GM12878 (cell line): Measurements from ENCODE around the gene LPA. TPM values are rescaled to one million over a fixed set of nuclear protein-coding genes. Genes with fewer than 3 reads are reported as not detected.

Experiments
- ATAC-seq: fragments of 200-7000 bp; cut with Tn5 transposase; 3 replicates; pipeline ENCODE4 v1.9.1; 2020; ENCODE audit warnings: mild to moderate bottlenecking, moderate library complexity
- BruUV-seq: library from RNA; stranded (reverse); fragments of 400-500 nt; replicated peaks from 2 replicates; lab custom pipeline; 2021; lab: Mats Ljungman, UMichigan
- CTCF ChIA-PET: fragments of 300-600 bp; sonication (Branson Sonifier 250); formaldehyde crosslinking; extraction: SDS; loops from one replicate; lab custom pipeline; 2021; ENCODE audit warnings: inconsistent platforms; lab: Yijun Ruan, JAX
- POLR2A ChIA-PET: fragments of 350-600 bp; formaldehyde crosslinking; extraction: SDS; loops from one replicate; lab custom pipeline; 2021; ENCODE audit warnings: inconsistent platforms; lab: Charles Lee
- RAD21 ChIA-PET: fragments of 300-600 bp; sonication (Branson Sonifier 250); formaldehyde crosslinking; loops from one replicate; lab custom pipeline; 2023; ENCODE audit warnings: antibody characterized with exemption; ENCODE audit not compliant: unreplicated experiment; lab: Charles Lee
- SMC1A ChIA-PET: fragments of 300-600 bp; sonication (Branson Sonifier 250); formaldehyde crosslinking; loops from one replicate; lab custom pipeline; 2023; ENCODE audit not compliant: unreplicated experiment, uncharacterized antibody; lab: Charles Lee
- DNase-seq: peaks from one replicate; pipeline ENCODE4 v3.0.0-alpha.2; 2011; ENCODE audit warnings: low read depth, low spot score
- FAIRE-seq: peaks from 3 replicates; lab custom pipeline; 2011; peaks lifted over from hg19 to GRCh38; lab: Jason Lieb, UNC
- H2AFZ ChIP-seq: 2 replicates; pipeline ENCODE4 v1.6.0; 2011; ENCODE audit warnings: low read depth, low read length, control low read depth; ENCODE audit not compliant: control insufficient read depth
- H3K27ac ChIP-seq: 2 replicates; pipeline ENCODE4 v1.5.1; 2011; ENCODE audit warnings: control low read depth; ENCODE audit not compliant: control insufficient read depth, insufficient read depth
- H3K27me3 ChIP-seq, 2 experiments: replicated peaks in 1 of 2; 2 replicates each; pipeline versions ENCODE4 v1.6.0 to v1.6.1; 2011; ENCODE audit warnings: low read length in 1 of 2; ENCODE audit not compliant: control insufficient read depth in 2 of 2, insufficient read depth in 2 of 2
- H3K36me3 ChIP-seq, 2 experiments: 2 replicates each; pipeline ENCODE4 v1.5.1; 2011; ENCODE audit warnings: low read length in 1 of 2; ENCODE audit not compliant: control insufficient read depth in 2 of 2, insufficient read depth in 2 of 2
- H3K4me1 ChIP-seq: 2 replicates; pipeline ENCODE4 v1.6.1; 2011; ENCODE audit warnings: mild to moderate bottlenecking, low read length, moderate library complexity, mixed read lengths; ENCODE audit not compliant: control insufficient read depth, insufficient read depth
- H3K4me2 ChIP-seq: 2 replicates; pipeline ENCODE4 v1.6.0; 2011; ENCODE audit warnings: control low read depth; ENCODE audit not compliant: control insufficient read depth, insufficient read depth
- H3K4me3 ChIP-seq: fragments of 200-600 bp; sonication (generic); 2 replicates; pipeline ENCODE4 v1.5.1; 2016
- H3K79me2 ChIP-seq: 2 replicates; pipeline ENCODE4 v1.6.0; 2011; ENCODE audit warnings: low read length; ENCODE audit not compliant: control insufficient read depth, insufficient read depth
- H3K9ac ChIP-seq: 2 replicates; pipeline ENCODE4 v1.8.0; 2011; ENCODE audit warnings: low read length, control low read depth, mixed read lengths; ENCODE audit not compliant: control insufficient read depth, insufficient read depth
- H3K9me3 ChIP-seq: replicated peaks from 3 replicates; pipeline ENCODE4 v1.5.1; 2011; ENCODE audit warnings: mild to moderate bottlenecking, low read length; ENCODE audit not compliant: control insufficient read depth, insufficient read depth
- H4K20me1 ChIP-seq: 2 replicates; pipeline ENCODE4 v1.6.0; 2011; ENCODE audit not compliant: control insufficient read depth, insufficient read depth
- BCL11A ChIP-seq: IDR thresholded peaks from 2 replicates; pipeline ENCODE4 v1.6.1; 2011; ENCODE audit warnings: low read depth, low read length
- FOS ChIP-seq: IDR thresholded peaks from 3 replicates; pipeline ENCODE4 v1.6.1; 2011; ENCODE audit warnings: borderline replicate concordance; ENCODE audit not compliant: insufficient read length; ENCODE audit errors: extremely low read depth
- GABPA ChIP-seq: IDR thresholded peaks from 2 replicates; pipeline ENCODE4 v1.6.1; 2014; ENCODE audit warnings: antibody characterized with exemption, low read depth, mild to moderate bottlenecking, inconsistent platforms
- MEF2B ChIP-seq: fragments of 450-650 bp; IDR thresholded peaks from 2 replicates; pipeline ENCODE4 v1.6.1; 2018; ENCODE audit warnings: mild to moderate bottlenecking, moderate library complexity; ENCODE audit not compliant: partially characterized antibody, poor library complexity, severe bottlenecking
- MXI1 ChIP-seq: fragments of 150-350 bp; IDR thresholded peaks from 2 replicates; pipeline ENCODE4 v1.6.1; 2011; ENCODE audit warnings: low read depth, mild to moderate bottlenecking, inconsistent platforms, low read length, improper control_type of control experiment
- PAX8 ChIP-seq: fragments of 450-650 bp; IDR thresholded peaks from 2 replicates; pipeline ENCODE4 v1.6.1; 2017; ENCODE audit warnings: mild to moderate bottlenecking, moderate library complexity
- POLR2AphosphoS2 ChIP-seq: IDR thresholded peaks from 2 replicates; pipeline ENCODE4 v1.6.1; 2011; ENCODE audit warnings: low read depth, mild to moderate bottlenecking, low read length, improper control_type of control experiment, moderate library complexity
- SREBF1 ChIP-seq: IDR thresholded peaks from 2 replicates; pipeline ENCODE4 v1.6.1; 2012; ENCODE audit warnings: mild to moderate bottlenecking, low read length
- TARDBP ChIP-seq: IDR thresholded peaks from 2 replicates; pipeline ENCODE4 v1.6.1; 2016; ENCODE audit warnings: borderline replicate concordance
- TBL1XR1 ChIP-seq: IDR thresholded peaks from 2 replicates; pipeline ENCODE4 v1.6.1; 2012; ENCODE audit warnings: low read depth, low read length, improper control_type of control experiment
- WRNIP1 ChIP-seq: IDR thresholded peaks from 2 replicates; pipeline ENCODE4 v1.6.1; 2011; ENCODE audit warnings: low read depth, low read length, improper control_type of control experiment, borderline replicate concordance
- YY1 ChIP-seq: IDR thresholded peaks from 2 replicates; pipeline ENCODE4 v1.6.1; 2011; ENCODE audit warnings: low read depth, mild to moderate bottlenecking, low read length
- WGBS: methylation state at CpG from one replicate; pipeline ENCODE4 v1.1.6; 2016; ENCODE audit warnings: low lambda C conversion rate; ENCODE audit not compliant: insufficient replicate concordance, insufficient coverage; ENCODE audit errors: missing lambda C conversion rate; 5-methylcytosine and 5-hydroxymethylcytosine counted together
- in situ Hi-C: fragments of 300-500 bp; cut with MboI; formaldehyde crosslinking; loops from 9 replicates; pipeline ENCODE4 v1.14.3; 2018; ENCODE audit warnings: mixed read lengths
- intact Hi-C: fragments of 100-400 bp; cut with micrococcal nuclease; formaldehyde crosslinking; loops from one replicate; pipeline ENCODE4 v1.14.2; 2022; ENCODE audit not compliant: unreplicated experiment
- polyA plus RNA-seq, 11 experiments: library from polyadenylated mRNA; depleted of rRNA in 4 of 11; unstranded in 6 of 11; stranded (reverse) in 5 of 11; fragments of >200 nt; fragmentation: Nextera tagmentation in 4 of 11; fragmentation: Illumina TruSeq in 1 of 11; extraction: Ambion mirVana in 4 of 11; extraction: Trizol in 1 of 11; gene quantifications; 1 replicate in 1 of 11; 2 replicates in 10 of 11; pipeline versions ENCODE4 v1.2.1 to v1.2.3, GENCODE V29; 2011 to 2016; ENCODE audit warnings: inconsistent platforms in 2 of 11, missing spikeins in 2 of 11, low read depth in 1 of 11
- total RNA-seq, 4 experiments: library from RNA; depleted of rRNA in 3 of 4; stranded (reverse); fragments of >200 nt in 3 of 4; fragmentation: Illumina TruSeq in 1 of 4; extraction: Trizol in 1 of 4; gene quantifications; 2 replicates each; pipeline versions ENCODE4 v1.2.1 to v1.2.3, GENCODE V29; 2013 to 2021
- TF ChIP-seq, protein P1 (sequence below): IDR thresholded peaks from 2 replicates; pipeline ENCODE4 v1.6.1; 2011; ENCODE audit warnings: low read depth, mild to moderate bottlenecking, low read length, moderate library complexity, borderline replicate concordance; ENCODE audit errors: extremely low read depth
- TF ChIP-seq, protein P2 (sequence below): IDR thresholded peaks from 2 replicates; pipeline ENCODE4 v1.6.1; 2012; ENCODE audit warnings: low read depth, low read length, improper control_type of control experiment

The LPA gene
- total and polyA plus RNA-seq, 10 of the 15 experiments (the other 5 are each of a cell fraction or from before 2014, with no cell fraction given), result 0.03 to 2.8 (median 0.57) TPM

DNA sequence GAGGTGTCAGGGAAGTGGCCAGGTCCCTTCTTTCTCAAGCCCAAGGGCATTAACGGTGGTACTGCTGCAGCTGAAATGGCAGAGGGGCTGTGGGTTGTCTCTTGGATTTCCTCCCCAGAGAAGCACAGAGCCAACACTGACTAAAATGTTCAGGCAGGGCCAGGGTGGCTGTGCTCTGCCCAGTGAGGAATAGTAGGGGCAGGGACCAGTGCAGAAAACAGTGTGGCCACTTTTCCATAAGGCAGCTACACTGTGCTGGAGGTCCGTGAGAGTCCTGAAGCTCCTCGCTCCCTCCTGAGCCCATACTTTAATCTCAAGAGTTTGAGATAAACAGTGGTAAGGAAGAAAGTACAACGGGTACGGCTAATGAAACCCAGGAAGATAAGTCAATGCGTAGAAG, 4.5 kb downstream of the LPA start:
- Histone ChIP-seq H4K20me1 (no peaks in the 10 kb centered on the region), H3K27ac (no peak overlapping the region), H3K4me3 (no peak overlapping the region), H2AFZ (no peak overlapping the region), H3K9ac (no peak overlapping the region), H3K36me3 (no peaks in the 10 kb centered on the region), H3K79me2 (no peaks in the 10 kb centered on the region), H3K4me2 (no peak overlapping the region), H3K4me1 (no peaks in the 10 kb centered on the region), H3K9me3 (no peaks in the 10 kb centered on the region), H3K27me3 (no peaks in the 10 kb centered on the region; a peak in 1 of 4 replicates)
- POLR2A ChIA-PET, result no interaction called here
- no peak for DNase-seq
- ATAC-seq, result no peak
- SMC1A ChIA-PET, result no interaction called here
- intact Hi-C loops, result no loop called here
- 36% methylated on average over 6 of the region's 6 CpGs for WGBS
- in situ Hi-C loops, result no loop called here
- no TSS peak for BruUV-seq
- TF ChIP-seq PAX8 (no peak), MXI1 (no peak), MEF2B (no peak), FOS (no peak), GABPA (no peak), WRNIP1 (no peak), YY1 (no peak), POLR2AphosphoS2 (no peak), TARDBP (no peak), BCL11A (no peak), TBL1XR1 (no peak), SREBF1 (no peak)
- TF ChIP-seq, protein P1, sequence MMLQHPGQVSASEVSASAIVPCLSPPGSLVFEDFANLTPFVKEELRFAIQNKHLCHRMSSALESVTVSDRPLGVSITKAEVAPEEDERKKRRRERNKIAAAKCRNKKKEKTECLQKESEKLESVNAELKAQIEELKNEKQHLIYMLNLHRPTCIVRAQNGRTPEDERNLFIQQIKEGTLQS, result no peak
- TF ChIP-seq, protein P2, sequence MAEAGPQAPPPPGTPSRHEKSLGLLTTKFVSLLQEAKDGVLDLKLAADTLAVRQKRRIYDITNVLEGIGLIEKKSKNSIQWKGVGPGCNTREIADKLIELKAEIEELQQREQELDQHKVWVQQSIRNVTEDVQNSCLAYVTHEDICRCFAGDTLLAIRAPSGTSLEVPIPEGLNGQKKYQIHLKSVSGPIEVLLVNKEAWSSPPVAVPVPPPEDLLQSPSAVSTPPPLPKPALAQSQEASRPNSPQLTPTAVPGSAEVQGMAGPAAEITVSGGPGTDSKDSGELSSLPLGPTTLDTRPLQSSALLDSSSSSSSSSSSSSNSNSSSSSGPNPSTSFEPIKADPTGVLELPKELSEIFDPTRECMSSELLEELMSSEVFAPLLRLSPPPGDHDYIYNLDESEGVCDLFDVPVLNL, result no peak
- FAIRE-seq, result no peak
- RAD21 ChIA-PET, result no interaction called here
- CTCF ChIA-PET, result no interaction called here
